ENCODE results near the gene TCEANC. TPM values are rescaled to one million over a fixed set of nuclear protein-coding genes. Genes with fewer than 3 reads are reported as not detected.
A peak's percentile ranks its signal among the peaks of the same experiment; 100 is the strongest.

The TCEANC gene
- total RNA-seq, 1 donor from 2014 or later, result 2.5 TPM

- Mint-ChIP-seq H3K4me3 (ENCODE audit: unreplicated experiment) (no peak overlapping the region), H3K27ac (ENCODE audit: unreplicated experiment) (peak overlapping the region; percentile 39), H3K9me3 (ENCODE audit: low read depth) (no peaks in the 10 kb centered on the region), H3K36me3 (ENCODE audit: low read depth) (no peaks in the 10 kb centered on the region), H3K27me3 (ENCODE audit: low read depth) (no peaks in the 10 kb centered on the region), H3K4me1 (ENCODE audit: low read depth) (peaks cover 21% of the 10 kb centered on the region)
- no peak for DNase-seq (ENCODE audit: low spot score)
- no peak for TF ChIP-seq CTCF (IDR thresholded peaks at IDR 0.05)
Observed at GRCh38 chrX:13651150-13651549, 1.8 kb upstream of the TCEANC start.

- Mint-ChIP-seq H3K9me3 (ENCODE audit: low read depth) (no peaks in the 10 kb centered on the region), H3K36me3 (ENCODE audit: low read depth) (no peaks in the 10 kb centered on the region), H3K4me1 (ENCODE audit: low read depth) (peaks cover 19% of the 10 kb centered on the region), H3K4me3 (ENCODE audit: unreplicated experiment) (peak overlapping the region; percentile 79), H3K27ac (ENCODE audit: unreplicated experiment) (peak overlapping the region; percentile 93), H3K27me3 (ENCODE audit: low read depth) (no peaks in the 10 kb centered on the region)
- no peak for DNase-seq (ENCODE audit: low spot score)
- no peak for TF ChIP-seq CTCF (IDR thresholded peaks at IDR 0.05)
Observed at GRCh38 chrX:13652287-13652793, 601 bp upstream of the TCEANC start.

GRCh38 chrX:13654116-13654515, 1.2 kb downstream of the TCEANC start:
- peak overlapping the region; percentile 79 for H3K4me3 Mint-ChIP-seq (ENCODE audit: unreplicated experiment)
- peaks cover 21% of the 10 kb centered on the region for H3K4me1 Mint-ChIP-seq (ENCODE audit: low read depth)
- H3K27ac Mint-ChIP-seq (ENCODE audit: unreplicated experiment), result no peak overlapping the region
- no peaks in the 10 kb centered on the region for H3K36me3 Mint-ChIP-seq (ENCODE audit: low read depth)
- no peaks in the 10 kb centered on the region for H3K9me3 Mint-ChIP-seq (ENCODE audit: low read depth)
- no peak for DNase-seq (ENCODE audit: low spot score)
- TF ChIP-seq CTCF (IDR thresholded peaks at IDR 0.05), result no peak
- no peaks in the 10 kb centered on the region for H3K27me3 Mint-ChIP-seq (ENCODE audit: low read depth)

- TF ChIP-seq CTCF (IDR thresholded peaks at IDR 0.05), result no peak
- H3K27me3 Mint-ChIP-seq (ENCODE audit: low read depth), result no peaks in the 10 kb centered on the region
- no peak overlapping the region for H3K27ac Mint-ChIP-seq (ENCODE audit: unreplicated experiment)
- peaks cover 13% of the 10 kb centered on the region for H3K4me1 Mint-ChIP-seq (ENCODE audit: low read depth)
- no peak for DNase-seq (ENCODE audit: low spot score)
- H3K9me3 Mint-ChIP-seq (ENCODE audit: low read depth), result no peaks in the 10 kb centered on the region
- no peak overlapping the region for H3K4me3 Mint-ChIP-seq (ENCODE audit: unreplicated experiment)
- no peaks in the 10 kb centered on the region for H3K36me3 Mint-ChIP-seq (ENCODE audit: low read depth)
Observed at GRCh38 chrX:13655674-13656073, 2.7 kb downstream of the TCEANC start.

GRCh38 chrX:13658602-13659001, 5.7 kb downstream of the TCEANC start:
- Mint-ChIP-seq H3K36me3 (ENCODE audit: low read depth) (peaks cover 3% of the 10 kb centered on the region), H3K27me3 (ENCODE audit: low read depth) (no peaks in the 10 kb centered on the region), H3K4me1 (ENCODE audit: low read depth) (peaks cover 11% of the 10 kb centered on the region), H3K9me3 (ENCODE audit: low read depth) (no peaks in the 10 kb centered on the region), H3K27ac (ENCODE audit: unreplicated experiment) (peak overlapping the region; percentile 38), H3K4me3 (ENCODE audit: unreplicated experiment) (no peak overlapping the region)
- TF ChIP-seq CTCF (IDR thresholded peaks at IDR 0.05), result peak; percentile 87
- DNase-seq (ENCODE audit: low spot score), result no peak

Measured in chondrocyte (in vitro differentiated cells).